Activated CD4-positive, alpha-beta T cell treated with anti-CD3 and anti-CD28 coated beads, Interleukin-2, amount 50 U/mL, for 16 hours (primary cell): ENCODE results near the gene RPP21.

Experiments used
- DNase-seq: peaks from one replicate; pipeline ENCODE4 v3.0.0-alpha.2; 2020

The RPP21 gene

GRCh38 chr6:30386166-30386565 is 41.2 kb downstream of the RPP21 start:
- DNase-seq: no peak

- DNase-seq: no peak
These were observed 46.3 kb downstream of the RPP21 start for GRCh38 chr6:30391240-30391639.

DNA sequence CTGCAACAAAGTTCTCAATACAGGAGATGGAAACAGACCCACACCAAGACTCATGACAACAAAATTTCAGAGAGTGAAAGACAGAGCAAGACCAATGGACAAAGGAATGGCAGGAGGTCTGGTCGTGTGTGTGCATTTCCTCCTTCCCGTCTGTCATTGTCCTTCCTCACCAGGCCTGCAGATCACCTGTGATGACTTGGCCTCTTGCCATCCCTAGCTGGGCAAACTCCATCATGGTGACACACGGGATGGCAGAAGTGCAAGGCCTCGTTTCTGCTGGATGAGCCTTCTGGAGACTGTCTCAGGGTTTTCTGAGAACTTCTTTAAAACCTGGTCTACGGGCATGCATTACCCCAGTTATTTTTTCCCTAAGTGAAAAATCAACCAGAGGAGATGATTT is 49.2 kb downstream of the RPP21 start:
- DNase-seq: no peak
